Prostate gland (tissue), 2 donors: Measurements from ENCODE around the gene STBD1.

Experiments
- POLR2A ChIP-seq: fragments of 450-650 bp; IDR thresholded peaks from one replicate; pipeline ENCODE4 v1.6.1; 2016; ENCODE audit warnings: antibody characterized with exemption, mild to moderate bottlenecking
- TF ChIP-seq, protein P1 (sequence below), 4 experiments: fragments of 200-600 bp in 2 of 4; fragments of 450-650 bp in 2 of 4; sonication (generic) in 2 of 4; IDR thresholded peaks; 1 replicate in 3 of 4; 2 replicates in 1 of 4; pipeline ENCODE4 v1.5.1; 2016 to 2019; ENCODE audit warnings: antibody characterized with exemption in 4 of 4, mild to moderate bottlenecking in 2 of 4, moderate library complexity in 2 of 4

DNA sequence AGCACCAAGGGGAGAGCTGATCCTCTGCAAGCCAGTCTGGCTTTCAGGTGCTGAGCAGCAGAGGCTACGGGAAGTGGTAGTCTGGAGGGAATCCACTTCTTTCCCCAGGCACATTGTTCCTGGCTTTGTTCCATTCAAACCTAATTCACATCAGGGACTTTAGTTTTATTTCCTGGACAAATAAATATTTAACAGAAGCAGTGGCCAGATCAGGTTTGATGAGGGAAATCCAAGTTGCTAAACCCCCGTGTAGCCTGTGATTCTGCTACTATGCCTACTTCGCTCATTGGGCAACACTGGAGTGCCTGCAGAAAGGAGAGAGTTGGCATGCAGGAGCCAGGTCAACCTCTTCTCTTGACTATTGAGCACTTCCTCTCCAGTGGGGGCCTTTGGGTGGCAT is 13.8 kb upstream of the STBD1 start:
- TF ChIP-seq, protein P1, sequence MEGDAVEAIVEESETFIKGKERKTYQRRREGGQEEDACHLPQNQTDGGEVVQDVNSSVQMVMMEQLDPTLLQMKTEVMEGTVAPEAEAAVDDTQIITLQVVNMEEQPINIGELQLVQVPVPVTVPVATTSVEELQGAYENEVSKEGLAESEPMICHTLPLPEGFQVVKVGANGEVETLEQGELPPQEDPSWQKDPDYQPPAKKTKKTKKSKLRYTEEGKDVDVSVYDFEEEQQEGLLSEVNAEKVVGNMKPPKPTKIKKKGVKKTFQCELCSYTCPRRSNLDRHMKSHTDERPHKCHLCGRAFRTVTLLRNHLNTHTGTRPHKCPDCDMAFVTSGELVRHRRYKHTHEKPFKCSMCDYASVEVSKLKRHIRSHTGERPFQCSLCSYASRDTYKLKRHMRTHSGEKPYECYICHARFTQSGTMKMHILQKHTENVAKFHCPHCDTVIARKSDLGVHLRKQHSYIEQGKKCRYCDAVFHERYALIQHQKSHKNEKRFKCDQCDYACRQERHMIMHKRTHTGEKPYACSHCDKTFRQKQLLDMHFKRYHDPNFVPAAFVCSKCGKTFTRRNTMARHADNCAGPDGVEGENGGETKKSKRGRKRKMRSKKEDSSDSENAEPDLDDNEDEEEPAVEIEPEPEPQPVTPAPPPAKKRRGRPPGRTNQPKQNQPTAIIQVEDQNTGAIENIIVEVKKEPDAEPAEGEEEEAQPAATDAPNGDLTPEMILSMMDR (IDR thresholded peaks at IDR 0.05), result no peak
- TF ChIP-seq POLR2A, result no peak
